Measurements from ENCODE around the gene HS6ST1.
A peak's percentile ranks its signal among the peaks of the same experiment; 100 is the strongest.

Gene HS6ST1

GRCh38 chr2:128315829-128316776 is 2.6 kb downstream of the HS6ST1 start:
- DNase-seq (ENCODE audit: low spot score in 2 of 2), result peak in 1 of 2 donors; percentile 12

GRCh38 chr2:128315122-128315828 is 3.4 kb downstream of the HS6ST1 start:
- Mint-ChIP-seq H3K27ac (ENCODE audit: low read depth) (no peak overlapping the region), H3K4me1 (peaks cover 51% of the 10 kb centered on the region), H3K27me3 (peaks cover 1% of the 10 kb centered on the region), H3K9me3 (no peaks in the 10 kb centered on the region), H3K4me3 (peak overlapping the region; percentile 62), H3K36me3 (ENCODE audit: insufficient read depth) (peaks cover 3% of the 10 kb centered on the region)
- DNase-seq (ENCODE audit: low spot score in 2 of 2) (peak in 1 of 2 donors; percentile 11), ATAC-seq (replicated peaks; ENCODE audit: extremely low read depth, poor library complexity, severe bottlenecking) (no peak)

More at GRCh38 chr2:128315829-128316776, 2.6 kb downstream of the HS6ST1 start:
- ATAC-seq (replicated peaks; ENCODE audit: extremely low read depth, poor library complexity, severe bottlenecking), result no peak
- Mint-ChIP-seq H3K27me3 (peaks cover 9% of the 10 kb centered on the region), H3K27ac (ENCODE audit: low read depth) (no peak overlapping the region), H3K4me1 (peaks cover 52% of the 10 kb centered on the region), H3K9me3 (no peaks in the 10 kb centered on the region), H3K36me3 (ENCODE audit: insufficient read depth) (peaks cover 3% of the 10 kb centered on the region), H3K4me3 (peak overlapping the region; percentile 84)

DNA sequence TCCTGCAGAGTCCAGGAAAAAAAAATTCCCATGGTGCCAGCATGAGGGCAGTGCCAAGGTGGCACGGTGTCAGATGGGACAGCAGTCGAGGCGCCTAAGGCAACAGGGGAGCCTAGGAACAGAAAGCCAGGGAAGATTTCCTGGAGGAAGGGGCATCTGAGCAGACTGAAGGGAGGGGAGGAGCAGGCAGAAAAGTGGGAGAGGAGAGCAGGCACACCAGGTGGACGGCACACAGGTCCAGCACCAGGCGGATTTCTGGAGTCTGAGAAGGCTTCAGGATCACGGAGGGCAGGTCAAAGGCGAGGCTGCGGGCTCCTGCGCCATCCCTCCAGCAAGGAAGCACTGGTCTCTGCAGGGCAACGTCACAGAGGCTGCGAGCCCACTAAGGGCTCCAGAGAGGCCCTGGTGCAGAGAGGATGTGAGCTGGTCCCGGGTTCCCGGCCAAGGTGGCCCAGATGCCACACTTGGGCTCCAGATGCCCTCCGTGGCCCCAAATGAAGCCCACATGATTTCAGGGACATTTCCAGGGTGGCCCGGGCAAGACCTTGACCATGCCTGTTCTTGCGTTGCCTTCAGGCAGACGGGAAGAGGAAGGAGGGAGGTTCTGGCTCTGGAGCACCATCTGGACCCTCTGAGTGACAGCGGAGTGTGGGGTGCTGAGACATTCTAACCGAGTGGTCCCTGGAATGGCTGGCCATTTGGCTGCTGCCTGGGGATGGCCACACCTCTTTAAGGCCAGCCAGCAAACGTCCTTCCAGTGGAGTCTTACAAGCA is 4.1 kb downstream of the HS6ST1 start:
- Mint-ChIP-seq H3K36me3 (ENCODE audit: insufficient read depth) (peaks cover 4% of the 10 kb centered on the region), H3K4me1 (peaks cover 54% of the 10 kb centered on the region), H3K27ac (ENCODE audit: low read depth) (no peak overlapping the region), H3K9me3 (no peaks in the 10 kb centered on the region), H3K4me3 (peak overlapping the region; percentile 6), H3K27me3 (no peaks in the 10 kb centered on the region)
- DNase-seq (ENCODE audit: low spot score in 2 of 2) (peak in 1 of 2 donors; percentile 11), ATAC-seq (replicated peaks; ENCODE audit: extremely low read depth, poor library complexity, severe bottlenecking) (no peak)

GRCh38 chr2:128313931-128314347 is 4.7 kb downstream of the HS6ST1 start:
- no peaks in the 10 kb centered on the region for H3K9me3 Mint-ChIP-seq
- H3K36me3 Mint-ChIP-seq (ENCODE audit: insufficient read depth), result peaks cover 4% of the 10 kb centered on the region
- H3K27me3 Mint-ChIP-seq, result no peaks in the 10 kb centered on the region
- peaks cover 55% of the 10 kb centered on the region for H3K4me1 Mint-ChIP-seq
- ATAC-seq (replicated peaks; ENCODE audit: extremely low read depth, poor library complexity, severe bottlenecking) (no peak), DNase-seq (ENCODE audit: low spot score in 2 of 2) (peak in 1 of 2 donors; percentile 7)
- H3K27ac Mint-ChIP-seq (ENCODE audit: low read depth), result no peak overlapping the region
- peak overlapping the region; percentile 6 for H3K4me3 Mint-ChIP-seq

GRCh38 chr2:128313091-128313836 is 5.4 kb downstream of the HS6ST1 start:
- H3K4me1 Mint-ChIP-seq, result peaks cover 55% of the 10 kb centered on the region
- ATAC-seq (replicated peaks; ENCODE audit: extremely low read depth, poor library complexity, severe bottlenecking) (no peak), DNase-seq (ENCODE audit: low spot score in 2 of 2) (no peak)
- H3K4me3 Mint-ChIP-seq, result no peak overlapping the region
- no peaks in the 10 kb centered on the region for H3K27me3 Mint-ChIP-seq
- H3K9me3 Mint-ChIP-seq, result no peaks in the 10 kb centered on the region
- no peak overlapping the region for H3K27ac Mint-ChIP-seq (ENCODE audit: low read depth)
- H3K36me3 Mint-ChIP-seq (ENCODE audit: insufficient read depth), result peaks cover 4% of the 10 kb centered on the region

GRCh38 chr2:128312411-128312810 is 6.3 kb downstream of the HS6ST1 start:
- H3K4me1 Mint-ChIP-seq, result peaks cover 52% of the 10 kb centered on the region
- ATAC-seq (replicated peaks; ENCODE audit: extremely low read depth, poor library complexity, severe bottlenecking) (no peak), DNase-seq (ENCODE audit: low spot score in 2 of 2) (no peak)
- peaks cover 4% of the 10 kb centered on the region for H3K36me3 Mint-ChIP-seq (ENCODE audit: insufficient read depth)
- H3K27me3 Mint-ChIP-seq, result no peaks in the 10 kb centered on the region
- H3K4me3 Mint-ChIP-seq, result no peak overlapping the region
- H3K9me3 Mint-ChIP-seq, result no peaks in the 10 kb centered on the region
- H3K27ac Mint-ChIP-seq (ENCODE audit: low read depth), result no peak overlapping the region

GRCh38 chr2:128311755-128312341 is 6.8 kb downstream of the HS6ST1 start:
- no peaks in the 10 kb centered on the region for H3K9me3 Mint-ChIP-seq
- no peaks in the 10 kb centered on the region for H3K27me3 Mint-ChIP-seq
- peaks cover 49% of the 10 kb centered on the region for H3K4me1 Mint-ChIP-seq
- no peak for ATAC-seq (replicated peaks; ENCODE audit: extremely low read depth, poor library complexity, severe bottlenecking)
- H3K27ac Mint-ChIP-seq (ENCODE audit: low read depth), result no peak overlapping the region
- H3K36me3 Mint-ChIP-seq (ENCODE audit: insufficient read depth), result peaks cover 4% of the 10 kb centered on the region
- H3K4me3 Mint-ChIP-seq, result no peak overlapping the region
- DNase-seq (ENCODE audit: low spot score in 2 of 2), result no peak

DNA sequence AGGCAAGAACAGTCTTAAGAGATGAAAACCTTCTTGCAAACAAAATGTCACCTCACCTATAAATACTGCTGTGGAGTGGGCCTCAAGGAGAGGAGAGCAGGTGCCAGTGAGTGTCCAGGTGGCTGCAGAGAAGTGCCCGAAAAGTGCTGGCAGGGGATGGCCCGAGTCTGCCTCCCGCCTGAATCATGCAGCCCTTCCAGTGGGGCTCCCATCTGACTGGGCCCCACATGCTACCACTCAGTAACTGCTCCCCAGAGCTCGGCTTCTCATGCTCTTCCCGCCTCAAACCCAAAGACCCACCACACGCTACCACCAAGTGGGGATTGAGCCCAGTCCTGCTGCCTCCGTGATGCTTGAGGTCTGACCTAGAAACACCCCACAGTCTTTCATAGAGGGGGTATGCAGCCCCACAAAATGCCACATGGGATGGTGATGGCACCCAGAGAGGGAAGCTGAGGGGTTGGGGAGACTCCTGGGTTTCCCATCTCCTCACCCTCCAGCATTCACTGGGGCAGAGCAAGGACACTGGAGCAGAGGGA is 7.4 kb downstream of the HS6ST1 start:
- H3K27me3 Mint-ChIP-seq, result no peaks in the 10 kb centered on the region
- no peaks in the 10 kb centered on the region for H3K9me3 Mint-ChIP-seq
- H3K4me1 Mint-ChIP-seq, result peaks cover 43% of the 10 kb centered on the region
- no peak overlapping the region for H3K4me3 Mint-ChIP-seq
- H3K27ac Mint-ChIP-seq (ENCODE audit: low read depth), result no peak overlapping the region
- peaks cover 4% of the 10 kb centered on the region for H3K36me3 Mint-ChIP-seq (ENCODE audit: insufficient read depth)
- DNase-seq (ENCODE audit: low spot score in 2 of 2), result no peak
- ATAC-seq (replicated peaks; ENCODE audit: extremely low read depth, poor library complexity, severe bottlenecking), result no peak

DNA sequence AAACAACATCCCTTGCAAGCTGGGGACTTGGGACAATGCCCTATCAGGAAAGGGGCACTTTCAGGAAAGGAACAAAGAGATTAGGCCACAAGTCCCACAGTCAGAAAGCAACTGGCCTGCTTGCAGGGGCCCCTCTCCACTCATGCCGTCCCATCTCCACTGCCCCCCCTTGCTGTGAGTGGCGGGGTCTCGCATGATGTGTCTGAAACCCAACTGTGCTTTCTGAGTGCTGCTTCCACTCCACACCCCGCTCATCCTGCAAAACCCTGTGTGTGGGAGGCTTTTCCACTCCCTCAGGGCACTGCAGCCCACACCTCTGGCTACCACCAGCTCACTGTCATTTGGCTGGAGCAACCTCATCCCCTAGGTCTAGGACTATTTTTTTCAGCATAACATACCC is 7.9 kb downstream of the HS6ST1 start:
- Mint-ChIP-seq H3K4me3 (no peak overlapping the region), H3K27me3 (no peaks in the 10 kb centered on the region), H3K4me1 (peaks cover 42% of the 10 kb centered on the region), H3K9me3 (no peaks in the 10 kb centered on the region), H3K36me3 (ENCODE audit: insufficient read depth) (peaks cover 4% of the 10 kb centered on the region), H3K27ac (ENCODE audit: low read depth) (no peak overlapping the region)
- DNase-seq (ENCODE audit: low spot score in 2 of 2), result no peak
- ATAC-seq (replicated peaks; ENCODE audit: extremely low read depth, poor library complexity, severe bottlenecking), result no peak

DNA sequence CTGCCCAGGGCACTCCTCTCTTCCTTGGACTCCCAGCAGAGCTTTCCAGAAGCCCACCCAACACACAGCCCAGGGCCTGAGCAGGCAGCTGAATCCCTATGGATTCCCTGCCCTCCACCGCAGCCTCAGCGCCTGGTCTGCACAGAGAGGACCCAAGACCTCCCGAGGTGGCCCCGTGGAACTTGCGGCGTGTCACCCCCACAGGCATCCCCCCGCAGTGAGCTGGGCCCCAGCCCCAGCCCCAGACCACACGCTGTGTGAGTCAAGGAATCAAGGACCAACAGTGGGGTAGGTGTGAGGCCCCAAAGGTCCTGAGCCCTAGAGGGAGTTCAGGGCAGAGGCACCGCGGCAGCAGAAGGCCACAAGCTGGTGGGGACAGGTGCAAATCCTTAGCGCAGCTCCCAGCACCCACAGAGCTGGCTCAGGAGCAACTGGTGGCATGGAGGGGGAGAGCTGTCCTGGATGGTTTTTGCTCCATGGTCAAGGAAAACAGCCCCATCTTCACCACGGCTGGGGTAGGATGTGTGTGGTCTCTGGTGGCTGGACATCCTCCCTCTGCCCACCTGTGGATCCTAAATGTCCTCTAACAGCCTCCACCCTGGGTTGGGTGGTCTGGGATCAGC is 8.5 kb downstream of the HS6ST1 start:
- peaks cover 37% of the 10 kb centered on the region for H3K4me1 Mint-ChIP-seq
- ATAC-seq (replicated peaks; ENCODE audit: extremely low read depth, poor library complexity, severe bottlenecking) (no peak), DNase-seq (ENCODE audit: low spot score in 2 of 2) (no peak)

More for the DNA sequence above, 8.5 kb downstream of the HS6ST1 start:
- Mint-ChIP-seq H3K4me3 (no peak overlapping the region), H3K27me3 (no peaks in the 10 kb centered on the region), H3K9me3 (no peaks in the 10 kb centered on the region), H3K36me3 (ENCODE audit: insufficient read depth) (peaks cover 4% of the 10 kb centered on the region), H3K27ac (ENCODE audit: low read depth) (no peak overlapping the region)

All from central memory CD8-positive, alpha-beta T cell (primary cell).